HG03159 (cell line): ENCODE measurements around the gene GARIN5B.
"Not testable (repeated sequence)": the region's sequence is repeated elsewhere in the genome, so short reads cannot be mapped to it uniquely, and the experiment has no call there.

Experiments
- ATAC-seq: cut with Tn5 transposase; IDR thresholded peaks from one replicate; pipeline ENCODE4 v1.9.1; 2021; ENCODE audit warnings: mild to moderate bottlenecking, moderate library complexity; ENCODE audit not compliant: unreplicated experiment

The GARIN5B gene

GRCh38 chr19:55328774-55329318, 34.2 kb downstream of the GARIN5B start:
- ATAC-seq: not testable (repeated sequence)

GRCh38 chr19:55325172-55325571, 37.9 kb downstream of the GARIN5B start, which contains the start of gene TMEM150B:
TMEM150B (minus strand) TSS chr19:55325341; CDS start chr19:55321036, 4,305 bp downstream.
- no peak for ATAC-seq

- no peak for ATAC-seq
Measured at GRCh38 chr19:55324662-55325061, 38.4 kb downstream of the GARIN5B start.

GRCh38 chr19:55322204-55322885, 40.7 kb downstream of the GARIN5B start:
- ATAC-seq: no peak

GRCh38 chr19:55321466-55322137, 41.5 kb downstream of the GARIN5B start:
- ATAC-seq: no peak

- ATAC-seq: no peak
Measured at GRCh38 chr19:55320844-55321419, 42.1 kb downstream of the GARIN5B start.

- ATAC-seq: no peak
Measured at GRCh38 chr19:55319785-55320184, 43.3 kb downstream of the GARIN5B start.

GRCh38 chr19:55316646-55317045, 46.4 kb downstream of the GARIN5B start:
- no peak for ATAC-seq

GRCh38 chr19:55315956-55316525, 47.0 kb downstream of the GARIN5B start:
- ATAC-seq: no peak

GRCh38 chr19:55314396-55314795, 48.7 kb downstream of the GARIN5B start:
- no peak for ATAC-seq

- ATAC-seq: no peak
Measured at GRCh38 chr19:55312621-55313512, 50.2 kb downstream of the GARIN5B start.

- no peak for ATAC-seq
Measured at GRCh38 chr19:55311797-55312196, 51.3 kb downstream of the GARIN5B start.

- ATAC-seq: no peak
Measured at GRCh38 chr19:55311397-55311796, 51.7 kb downstream of the GARIN5B start.

- no peak for ATAC-seq
Measured at GRCh38 chr19:55310498-55310897, 52.6 kb downstream of the GARIN5B start.

- no peak for ATAC-seq
Measured at GRCh38 chr19:55309448-55309847, 53.6 kb downstream of the GARIN5B start.

- ATAC-seq: no peak
Measured at GRCh38 chr19:55308281-55308680, 54.8 kb downstream of the GARIN5B start.

GRCh38 chr19:55306712-55307111, 56.3 kb downstream of the GARIN5B start:
- no peak for ATAC-seq

GRCh38 chr19:55305983-55306562, 57.0 kb downstream of the GARIN5B start:
- no peak for ATAC-seq

- ATAC-seq: no peak
Measured at GRCh38 chr19:55305491-55305890, 57.6 kb downstream of the GARIN5B start.

- no peak for ATAC-seq
Measured at GRCh38 chr19:55304980-55305379, 58.1 kb downstream of the GARIN5B start.
